ENCODE data around the gene HOXB6.

HOXB6 gene

DNA sequence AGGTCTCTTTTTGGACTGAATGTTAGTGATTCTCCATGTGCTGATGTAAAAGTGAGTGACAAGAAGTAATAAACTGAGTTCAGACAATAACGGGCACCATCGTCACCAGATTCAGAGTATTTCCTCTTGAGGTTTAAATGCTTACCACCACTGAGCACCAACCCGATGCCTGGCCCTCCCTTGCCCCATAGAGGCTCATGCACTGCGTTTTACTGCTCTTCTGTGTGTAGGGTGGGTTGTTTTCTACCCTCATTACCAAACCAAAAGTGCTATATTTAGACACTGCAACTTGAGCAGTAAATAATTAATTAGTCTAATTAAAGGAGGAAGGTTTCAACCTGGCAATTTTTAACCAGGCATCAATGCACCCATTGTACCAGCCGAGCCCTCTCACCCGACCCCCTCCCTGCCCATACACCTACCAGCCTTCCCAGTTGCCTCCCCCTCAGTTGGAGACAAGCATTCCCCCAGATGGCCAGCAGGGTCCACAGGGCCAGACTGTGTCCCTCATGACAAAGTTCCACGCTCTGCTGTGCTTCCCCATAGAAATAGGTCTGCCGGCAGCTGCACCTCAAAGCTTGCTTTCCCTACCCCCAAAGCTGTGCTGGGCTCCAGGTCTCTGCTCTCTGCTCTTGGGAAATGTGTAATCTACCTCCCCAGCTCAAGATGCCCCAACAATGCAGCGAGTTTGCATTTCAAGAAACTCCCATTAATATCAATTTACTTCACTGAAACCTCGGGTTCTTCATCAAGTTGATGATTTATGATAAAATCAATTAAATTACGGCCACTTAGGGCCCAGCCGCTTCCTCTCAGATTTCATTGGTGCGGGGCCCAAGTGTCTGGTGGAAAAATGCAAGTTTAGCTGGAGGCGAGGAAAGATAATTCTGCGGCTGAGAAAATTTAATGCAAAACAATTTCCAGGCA, 42.6 kb downstream of the HOXB6 start (continued):
- TF ChIP-seq, protein P1, sequence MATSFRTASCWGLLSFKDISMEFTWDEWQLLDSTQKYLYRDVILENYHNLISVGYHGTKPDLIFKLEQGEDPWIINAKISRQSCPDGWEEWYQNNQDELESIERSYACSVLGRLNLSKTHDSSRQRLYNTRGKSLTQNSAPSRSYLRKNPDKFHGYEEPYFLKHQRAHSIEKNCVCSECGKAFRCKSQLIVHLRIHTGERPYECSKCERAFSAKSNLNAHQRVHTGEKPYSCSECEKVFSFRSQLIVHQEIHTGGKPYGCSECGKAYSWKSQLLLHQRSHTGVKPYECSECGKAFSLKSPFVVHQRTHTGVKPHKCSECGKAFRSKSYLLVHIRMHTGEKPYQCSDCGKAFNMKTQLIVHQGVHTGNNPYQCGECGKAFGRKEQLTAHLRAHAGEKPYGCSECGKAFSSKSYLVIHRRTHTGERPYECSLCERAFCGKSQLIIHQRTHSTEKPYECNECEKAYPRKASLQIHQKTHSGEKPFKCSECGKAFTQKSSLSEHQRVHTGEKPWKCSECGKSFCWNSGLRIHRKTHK (tag by site-specific recombination; IDR thresholded peaks at IDR 0.05): no peak
- TF ChIP-seq ZNF266 (tag by site-specific recombination; IDR thresholded peaks at IDR 0.05; ENCODE audit: low read depth) (no peak), ZNF843 (tag by site-specific recombination; IDR thresholded peaks at IDR 0.05) (peak; percentile 96), SCRT1 (tag by site-specific recombination; IDR thresholded peaks at IDR 0.05; ENCODE audit: borderline replicate concordance) (no peak), FEZF1 (tag by site-specific recombination; IDR thresholded peaks at IDR 0.05) (peak; percentile 97), ZNF133 (tag by site-specific recombination; IDR thresholded peaks at IDR 0.05) (no peak), ZNF214 (tag by site-specific recombination; IDR thresholded peaks at IDR 0.05; ENCODE audit: borderline replicate concordance) (no peak), ZNF394 (tag by site-specific recombination; IDR thresholded peaks at IDR 0.05; ENCODE audit: borderline replicate concordance) (0 out of 2 replicates have a peak, but pooled peaks have one; percentile 21), KLF16 (tag by site-specific recombination; IDR thresholded peaks at IDR 0.05) (no peak), ZNF292 (tag by site-specific recombination; IDR thresholded peaks at IDR 0.05; ENCODE audit: borderline replicate concordance, low read depth) (no peak), ZNF530 (tag by site-specific recombination; IDR thresholded peaks at IDR 0.05; ENCODE audit: low read depth) (no peak), ZXDB (tag by site-specific recombination; IDR thresholded peaks at IDR 0.05) (peak; percentile 90), ZNF335 (tag by site-specific recombination; conservative IDR thresholded peaks at IDR 0.05) (no peak), ZNF24 (tag by site-specific recombination; IDR thresholded peaks at IDR 0.05) (peak; percentile 63; the same call in 1 of the 2 replicates), MYNN (tag by site-specific recombination; IDR thresholded peaks at IDR 0.05; ENCODE audit: borderline replicate concordance) (no peak), ZNF23 (tag by site-specific recombination; IDR thresholded peaks at IDR 0.05; ENCODE audit: borderline replicate concordance) (no peak), ZNF2 (tag by site-specific recombination; IDR thresholded peaks at IDR 0.05) (no peak; the same call in 1 of the 2 replicates), EGR2 (tag by site-specific recombination; IDR thresholded peaks at IDR 0.05; ENCODE audit: low read depth) (peak; percentile 23; the same call in 1 of the 2 replicates), ZFP69B (tag by site-specific recombination; IDR thresholded peaks at IDR 0.05) (peak; percentile 53; the same call in 1 of the 2 replicates), ZBTB20 (tag by site-specific recombination; IDR thresholded peaks at IDR 0.05) (no peak), ZNF514 (tag by site-specific recombination; IDR thresholded peaks at IDR 0.05) (no peak), OSR2 (tag by site-specific recombination; IDR thresholded peaks at IDR 0.05) (peak; percentile 82), ZNF623 (tag by site-specific recombination; IDR thresholded peaks at IDR 0.05) (no peak)
- TF ChIP-seq, protein P2, sequence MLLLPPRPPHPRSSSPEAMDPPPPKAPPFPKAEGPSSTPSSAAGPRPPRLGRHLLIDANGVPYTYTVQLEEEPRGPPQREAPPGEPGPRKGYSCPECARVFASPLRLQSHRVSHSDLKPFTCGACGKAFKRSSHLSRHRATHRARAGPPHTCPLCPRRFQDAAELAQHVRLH (tag by site-specific recombination; IDR thresholded peaks at IDR 0.05): peak; percentile 78
- TF ChIP-seq, protein P3, sequence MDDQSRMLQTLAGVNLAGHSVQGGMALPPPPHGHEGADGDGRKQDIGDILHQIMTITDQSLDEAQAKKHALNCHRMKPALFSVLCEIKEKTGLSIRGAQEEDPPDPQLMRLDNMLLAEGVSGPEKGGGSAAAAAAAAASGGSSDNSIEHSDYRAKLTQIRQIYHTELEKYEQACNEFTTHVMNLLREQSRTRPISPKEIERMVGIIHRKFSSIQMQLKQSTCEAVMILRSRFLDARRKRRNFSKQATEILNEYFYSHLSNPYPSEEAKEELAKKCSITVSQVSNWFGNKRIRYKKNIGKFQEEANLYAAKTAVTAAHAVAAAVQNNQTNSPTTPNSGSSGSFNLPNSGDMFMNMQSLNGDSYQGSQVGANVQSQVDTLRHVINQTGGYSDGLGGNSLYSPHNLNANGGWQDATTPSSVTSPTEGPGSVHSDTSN (CRISPR knock-in tag; IDR thresholded peaks at IDR 0.05): no peak
- TF ChIP-seq, protein P4, sequence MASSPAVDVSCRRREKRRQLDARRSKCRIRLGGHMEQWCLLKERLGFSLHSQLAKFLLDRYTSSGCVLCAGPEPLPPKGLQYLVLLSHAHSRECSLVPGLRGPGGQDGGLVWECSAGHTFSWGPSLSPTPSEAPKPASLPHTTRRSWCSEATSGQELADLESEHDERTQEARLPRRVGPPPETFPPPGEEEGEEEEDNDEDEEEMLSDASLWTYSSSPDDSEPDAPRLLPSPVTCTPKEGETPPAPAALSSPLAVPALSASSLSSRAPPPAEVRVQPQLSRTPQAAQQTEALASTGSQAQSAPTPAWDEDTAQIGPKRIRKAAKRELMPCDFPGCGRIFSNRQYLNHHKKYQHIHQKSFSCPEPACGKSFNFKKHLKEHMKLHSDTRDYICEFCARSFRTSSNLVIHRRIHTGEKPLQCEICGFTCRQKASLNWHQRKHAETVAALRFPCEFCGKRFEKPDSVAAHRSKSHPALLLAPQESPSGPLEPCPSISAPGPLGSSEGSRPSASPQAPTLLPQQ (tag by site-specific recombination; IDR thresholded peaks at IDR 0.05): 0 out of 2 replicates have a peak, but pooled peaks have one; percentile 46
- TF ChIP-seq, protein P5, sequence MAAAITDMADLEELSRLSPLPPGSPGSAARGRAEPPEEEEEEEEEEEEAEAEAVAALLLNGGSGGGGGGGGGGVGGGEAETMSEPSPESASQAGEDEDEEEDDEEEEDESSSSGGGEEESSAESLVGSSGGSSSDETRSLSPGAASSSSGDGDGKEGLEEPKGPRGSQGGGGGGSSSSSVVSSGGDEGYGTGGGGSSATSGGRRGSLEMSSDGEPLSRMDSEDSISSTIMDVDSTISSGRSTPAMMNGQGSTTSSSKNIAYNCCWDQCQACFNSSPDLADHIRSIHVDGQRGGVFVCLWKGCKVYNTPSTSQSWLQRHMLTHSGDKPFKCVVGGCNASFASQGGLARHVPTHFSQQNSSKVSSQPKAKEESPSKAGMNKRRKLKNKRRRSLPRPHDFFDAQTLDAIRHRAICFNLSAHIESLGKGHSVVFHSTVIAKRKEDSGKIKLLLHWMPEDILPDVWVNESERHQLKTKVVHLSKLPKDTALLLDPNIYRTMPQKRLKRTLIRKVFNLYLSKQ (tag by site-specific recombination; IDR thresholded peaks at IDR 0.05; ENCODE audit: borderline replicate concordance): no peak
- TF ChIP-seq, protein P6, sequence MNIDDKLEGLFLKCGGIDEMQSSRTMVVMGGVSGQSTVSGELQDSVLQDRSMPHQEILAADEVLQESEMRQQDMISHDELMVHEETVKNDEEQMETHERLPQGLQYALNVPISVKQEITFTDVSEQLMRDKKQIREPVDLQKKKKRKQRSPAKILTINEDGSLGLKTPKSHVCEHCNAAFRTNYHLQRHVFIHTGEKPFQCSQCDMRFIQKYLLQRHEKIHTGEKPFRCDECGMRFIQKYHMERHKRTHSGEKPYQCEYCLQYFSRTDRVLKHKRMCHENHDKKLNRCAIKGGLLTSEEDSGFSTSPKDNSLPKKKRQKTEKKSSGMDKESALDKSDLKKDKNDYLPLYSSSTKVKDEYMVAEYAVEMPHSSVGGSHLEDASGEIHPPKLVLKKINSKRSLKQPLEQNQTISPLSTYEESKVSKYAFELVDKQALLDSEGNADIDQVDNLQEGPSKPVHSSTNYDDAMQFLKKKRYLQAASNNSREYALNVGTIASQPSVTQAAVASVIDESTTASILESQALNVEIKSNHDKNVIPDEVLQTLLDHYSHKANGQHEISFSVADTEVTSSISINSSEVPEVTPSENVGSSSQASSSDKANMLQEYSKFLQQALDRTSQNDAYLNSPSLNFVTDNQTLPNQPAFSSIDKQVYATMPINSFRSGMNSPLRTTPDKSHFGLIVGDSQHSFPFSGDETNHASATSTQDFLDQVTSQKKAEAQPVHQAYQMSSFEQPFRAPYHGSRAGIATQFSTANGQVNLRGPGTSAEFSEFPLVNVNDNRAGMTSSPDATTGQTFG (tag by site-specific recombination; IDR thresholded peaks at IDR 0.05; ENCODE audit: borderline replicate concordance): no peak
- TF ChIP-seq, protein P7, sequence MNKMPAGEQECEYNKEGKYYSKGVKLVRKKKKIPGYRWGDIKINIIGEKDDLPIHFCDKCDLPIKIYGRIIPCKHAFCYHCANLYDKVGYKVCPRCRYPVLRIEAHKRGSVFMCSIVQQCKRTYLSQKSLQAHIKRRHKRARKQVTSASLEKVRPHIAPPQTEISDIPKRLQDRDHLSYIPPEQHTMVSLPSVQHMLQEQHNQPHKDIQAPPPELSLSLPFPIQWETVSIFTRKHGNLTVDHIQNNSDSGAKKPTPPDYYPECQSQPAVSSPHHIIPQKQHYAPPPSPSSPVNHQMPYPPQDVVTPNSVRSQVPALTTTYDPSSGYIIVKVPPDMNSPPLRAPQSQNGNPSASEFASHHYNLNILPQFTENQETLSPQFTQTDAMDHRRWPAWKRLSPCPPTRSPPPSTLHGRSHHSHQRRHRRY (tag by site-specific recombination; IDR thresholded peaks at IDR 0.05): no peak
